ENCODE results near the gene EVL. TPM values are rescaled to one million over a fixed set of nuclear protein-coding genes. Genes with fewer than 3 reads are reported as not detected.
A peak's percentile ranks its signal among the peaks of the same experiment; 100 is the strongest.

Gene EVL
- total and polyA plus RNA-seq, 2 of the 8 experiments (the other 6 are each of a cell fraction or from before 2014, with no cell fraction given): 30.7 to 64.6 TPM

GRCh38 chr14:100103250-100104005 is 38.2 kb downstream of the EVL start:
- Histone ChIP-seq H3K18ac (ENCODE audit: extremely low read depth, low read length) (no peak overlapping the region), H2BK5ac (ENCODE audit: low read depth, low read length) (no peak overlapping the region), H3K23ac (ENCODE audit: insufficient read length) (no peak overlapping the region), H2BK12ac (ENCODE audit: low read depth, low read length) (no peak overlapping the region), H4K5ac (ENCODE audit: insufficient read length, low read depth, low read length) (no peak overlapping the region), H3K9ac (replicated peaks in 1 of 4; ENCODE audit: extremely low read depth in 1 of 4, low read depth in 3 of 4, low read length in 3 of 4) (no peak overlapping the region), H3K4me2 (ENCODE audit: insufficient read depth in 1 of 2, low read depth in 2 of 2, low read length in 2 of 2) (no peak overlapping the region), H2BK120ac (replicated peaks; ENCODE audit: low read depth, low read length) (no peak overlapping the region), H4K20me1 (replicated peaks in 1 of 2; ENCODE audit: control insufficient read depth in 1 of 2, insufficient read depth in 2 of 2, low read length in 2 of 2) (peaks cover 2 to 3% of the 10 kb centered on the region in 2 experiments), H4K91ac (replicated peaks; ENCODE audit: insufficient read length, low read length) (no peak overlapping the region), H3K56ac (replicated peaks; ENCODE audit: insufficient read length, low read depth, low read length) (no peak overlapping the region), H3K4me1 (replicated peaks in 1 of 4; ENCODE audit: control insufficient read depth in 3 of 4, insufficient read depth in 4 of 4, low read length in 3 of 4) (no peaks in the 10 kb centered on the region), H3K27me3 (replicated peaks in 1 of 4; ENCODE audit: control insufficient read depth in 3 of 4, extremely low read depth in 1 of 4, insufficient read depth in 3 of 4, low read length in 3 of 4) (no peaks in the 10 kb centered on the region), H3K4ac (replicated peaks; ENCODE audit: insufficient read length, low read depth, low read length) (no peak overlapping the region), H2BK15ac (ENCODE audit: low read length) (no peak overlapping the region), H3K23me2 (ENCODE audit: low read depth, low read length) (no peaks in the 10 kb centered on the region), H3K36me3 (ENCODE audit: control insufficient read depth in 2 of 4, insufficient read depth in 4 of 4, low read length in 3 of 4) (peaks cover 0 to 3% (median 0%) of the 10 kb centered on the region in 4 experiments; a peak in 1 of 8 replicates), H2AFZ (ENCODE audit: low read length) (no peak overlapping the region), H3K79me2 (ENCODE audit: control insufficient read depth in 1 of 2, insufficient read depth in 2 of 2, low read length in 2 of 2) (no peaks in the 10 kb centered on the region), H2BK20ac (ENCODE audit: low read length) (no peak overlapping the region), H3K9me3 (ENCODE audit: insufficient read depth in 2 of 2, low read depth in 1 of 2, low read length in 1 of 2) (no peaks in the 10 kb centered on the region), H2AK5ac (ENCODE audit: low read depth, low read length) (peak overlapping the region; percentile 8; the same call in 1 of the 2 replicates), H3K4me3 (ENCODE audit: extremely low read depth in 1 of 4, insufficient read depth in 2 of 4, low read depth in 3 of 4, low read length in 4 of 4) (no peak overlapping the region), H3K79me1 (ENCODE audit: low read depth, low read length) (peaks cover 2% of the 10 kb centered on the region; the same call in 1 of the 2 replicates), H3K27ac (ENCODE audit: low read depth, low read length) (no peak overlapping the region), H4K8ac (ENCODE audit: extremely low read depth, insufficient read depth, low read length) (no peak overlapping the region), H3K14ac (ENCODE audit: insufficient read length) (no peak overlapping the region)
- WGBS, 2 experiments (ENCODE audit: extremely low coverage in 1 of 2, insufficient coverage in 1 of 2, insufficient read length in 1 of 2, insufficient replicate concordance in 2 of 2, low coverage in 1 of 2, low lambda C conversion rate in 2 of 2, missing lambda C conversion rate in 1 of 2): 83% methylated on average over 10 of the region's 10 CpGs; no CpG with 5 or more reads in 1 of the 2 experiments
- FAIRE-seq (no peak), DNase-seq (ENCODE audit: low read depth in 1 of 2, low spot score in 2 of 2) (no peak)
- ChIA-PET CTCF (ENCODE audit: partially characterized antibody) (interaction anchor here (0.6 to 10.6 kb wide), 15 partner anchors 7 to 205 kb away, joined by 3 to 240 read pairs (median 5); partner anchors contain the start of gene EVL), POLR2A (ENCODE audit: partially characterized antibody) (interaction anchor here (1.5 kb wide), 1 partner anchor 132 kb away, joined by 3 read pairs; no protein-coding TSS in a partner anchor)
- TF ChIP-seq RFX5 (IDR thresholded peaks at IDR 0.05; ENCODE audit: borderline replicate concordance, low read depth, low read length) (no peak), NRF1 (IDR thresholded peaks at IDR 0.05; ENCODE audit: low read depth, low read length) (no peak), MAFK (IDR thresholded peaks at IDR 0.05; ENCODE audit: low read depth, low read length) (no peak), ATF3 (IDR thresholded peaks at IDR 0.05; ENCODE audit: insufficient read depth, low read depth, low read length) (no peak), TAF1 (IDR thresholded peaks at IDR 0.05; ENCODE audit: low read depth, low read length) (no peak), TAF7 (optimal IDR thresholded peaks at IDR 0.05; ENCODE audit: borderline replicate concordance, low read depth, low read length) (no peak), HDAC2 (IDR thresholded peaks at IDR 0.05; ENCODE audit: borderline replicate concordance in 1 of 2, low read depth in 2 of 2, low read length in 2 of 2) (no peak), GTF2F1 (IDR thresholded peaks at IDR 0.05; ENCODE audit: borderline replicate concordance, low read depth, low read length) (no peak), BCL11A (IDR thresholded peaks at IDR 0.05; ENCODE audit: low read depth in 2 of 2, low read length in 2 of 2) (no peak), GABPA (IDR thresholded peaks at IDR 0.05; ENCODE audit: borderline replicate concordance, insufficient read depth, low read length) (no peak), SIX5 (IDR thresholded peaks at IDR 0.05; ENCODE audit: low read depth, low read length) (no peak), JUND (IDR thresholded peaks at IDR 0.05; ENCODE audit: low read length) (no peak)

All from H1 (cell line).